NT2/D1 (cell line): ENCODE measurements around the gene FRYL.

Source experiments
- DNase-seq: peaks from one replicate; pipeline ENCODE4 v3.0.0-alpha.2; 2011; ENCODE audit warnings: low read depth, low spot score
- H3K27me3 ChIP-seq: 2 replicates; pipeline ENCODE4 v1.6.0; 2011; ENCODE audit warnings: mild to moderate bottlenecking; ENCODE audit not compliant: insufficient read length, insufficient read depth
- H3K36me3 ChIP-seq: 2 replicates; pipeline ENCODE4 v1.6.1; 2011; ENCODE audit warnings: mild to moderate bottlenecking, low read length, mixed read lengths; ENCODE audit not compliant: insufficient read depth, insufficient read length
- H3K4me1 ChIP-seq: 2 replicates; pipeline ENCODE4 v1.5.1; 2011; ENCODE audit not compliant: insufficient read depth, insufficient read length
- H3K4me3 ChIP-seq: 2 replicates; pipeline ENCODE4 v1.5.1; 2011; ENCODE audit warnings: low read depth; ENCODE audit not compliant: insufficient read length
- H3K9ac ChIP-seq: 2 replicates; pipeline ENCODE4 v1.6.0; 2011; ENCODE audit warnings: low read depth; ENCODE audit not compliant: insufficient read length
- H3K9me3 ChIP-seq: 2 replicates; pipeline ENCODE4 v1.5.1; 2011; ENCODE audit warnings: mild to moderate bottlenecking, low read length; ENCODE audit not compliant: insufficient read depth
- SUZ12 ChIP-seq: IDR thresholded peaks from 2 replicates; pipeline ENCODE4 v1.6.1; 2011; ENCODE audit not compliant: insufficient read length, insufficient read depth; ENCODE audit errors: extremely low read depth
- YY1 ChIP-seq: IDR thresholded peaks from 2 replicates; pipeline ENCODE4 v1.6.1; 2011; ENCODE audit not compliant: insufficient read length, insufficient read depth
- ZNF274 ChIP-seq: IDR thresholded peaks from 2 replicates; pipeline ENCODE4 v1.6.1; 2011; ENCODE audit warnings: mild to moderate bottlenecking, low read depth, low read length

Gene FRYL

GRCh38 chr4:48795108-48795507 lies 15.0 kb upstream of the FRYL start:
- TF ChIP-seq ZNF274 = no peak
- no peak for TF ChIP-seq YY1
- no peak for TF ChIP-seq SUZ12
- DNase-seq = no peak
- H3K4me1 ChIP-seq = no peaks in the 10 kb centered on the region

GRCh38 chr4:48792348-48793006 lies 12.4 kb upstream of the FRYL start:
- H3K36me3 ChIP-seq = no peaks in the 10 kb centered on the region
- H3K9ac ChIP-seq = no peak overlapping the region
- H3K4me3 ChIP-seq = no peak overlapping the region
- no peaks in the 10 kb centered on the region for H3K9me3 ChIP-seq
- TF ChIP-seq YY1 = no peak
- no peak for TF ChIP-seq ZNF274
- TF ChIP-seq SUZ12 = no peak
- H3K27me3 ChIP-seq = no peaks in the 10 kb centered on the region
- no peak for DNase-seq
- H3K4me1 ChIP-seq = no peaks in the 10 kb centered on the region

More at GRCh38 chr4:48795108-48795507, 15.0 kb upstream of the FRYL start:
- no peak overlapping the region for H3K9ac ChIP-seq
- no peaks in the 10 kb centered on the region for H3K36me3 ChIP-seq
- no peaks in the 10 kb centered on the region for H3K27me3 ChIP-seq
- H3K9me3 ChIP-seq = no peaks in the 10 kb centered on the region
- H3K4me3 ChIP-seq = no peak overlapping the region

- no peak for TF ChIP-seq YY1
- no peak for TF ChIP-seq SUZ12
- TF ChIP-seq ZNF274 = no peak
- DNase-seq = no peak
- H3K36me3 ChIP-seq = no peaks in the 10 kb centered on the region
- H3K9ac ChIP-seq = no peak overlapping the region
- H3K4me1 ChIP-seq = no peaks in the 10 kb centered on the region
- H3K4me3 ChIP-seq = no peak overlapping the region
- H3K27me3 ChIP-seq = no peaks in the 10 kb centered on the region
- H3K9me3 ChIP-seq = no peaks in the 10 kb centered on the region
Measured at GRCh38 chr4:48791313-48791712, 11.2 kb upstream of the FRYL start.

GRCh38 chr4:48790561-48790960 lies 10.5 kb upstream of the FRYL start:
- no peak for TF ChIP-seq ZNF274
- TF ChIP-seq YY1 = no peak
- no peak for TF ChIP-seq SUZ12
- no peaks in the 10 kb centered on the region for H3K36me3 ChIP-seq
- no peaks in the 10 kb centered on the region for H3K4me1 ChIP-seq
- H3K27me3 ChIP-seq = no peaks in the 10 kb centered on the region
- DNase-seq = no peak
- no peak overlapping the region for H3K9ac ChIP-seq
- no peak overlapping the region for H3K4me3 ChIP-seq
- H3K9me3 ChIP-seq = no peaks in the 10 kb centered on the region

GRCh38 chr4:48787056-48787455 lies 7.0 kb upstream of the FRYL start:
- TF ChIP-seq YY1 (no peak), ZNF274 (no peak), SUZ12 (no peak)
- Histone ChIP-seq H3K27me3 (peaks cover 4% of the 10 kb centered on the region), H3K36me3 (no peaks in the 10 kb centered on the region), H3K4me3 (no peak overlapping the region), H3K9ac (no peak overlapping the region), H3K4me1 (no peaks in the 10 kb centered on the region), H3K9me3 (no peaks in the 10 kb centered on the region)
- no peak for DNase-seq

GRCh38 chr4:48786549-48786948 lies 6.5 kb upstream of the FRYL start:
- Histone ChIP-seq H3K4me3 (no peak overlapping the region), H3K36me3 (no peaks in the 10 kb centered on the region), H3K9me3 (no peaks in the 10 kb centered on the region), H3K4me1 (no peaks in the 10 kb centered on the region), H3K27me3 (peaks cover 5% of the 10 kb centered on the region), H3K9ac (no peak overlapping the region)
- no peak for TF ChIP-seq YY1
- TF ChIP-seq ZNF274 = no peak
- TF ChIP-seq SUZ12 = no peak
- no peak for DNase-seq

- no peak for DNase-seq
- H3K9ac ChIP-seq = no peak overlapping the region
- H3K36me3 ChIP-seq = no peaks in the 10 kb centered on the region
- H3K4me3 ChIP-seq = no peak overlapping the region
- no peak for TF ChIP-seq ZNF274
- no peak for TF ChIP-seq SUZ12
- no peak for TF ChIP-seq YY1
- H3K9me3 ChIP-seq = no peaks in the 10 kb centered on the region
- no peaks in the 10 kb centered on the region for H3K4me1 ChIP-seq
- peaks cover 5% of the 10 kb centered on the region for H3K27me3 ChIP-seq
Measured at GRCh38 chr4:48785302-48785701, 5.2 kb upstream of the FRYL start.
